Testis (tissue), 2 donors: ENCODE measurements around the gene TRIP4.

Experiments
- CTCF ChIP-seq, 3 experiments: fragments of 450-650 bp in 2 of 3; fragments of 200-600 bp in 1 of 3; sonication (generic) in 1 of 3; IDR thresholded peaks; one replicate each; pipeline ENCODE4 v1.5.1; 2016 to 2019; ENCODE audit warnings: antibody characterized with exemption in 3 of 3, mild to moderate bottlenecking in 2 of 3, moderate library complexity in 1 of 3
- POLR2A ChIP-seq: fragments of 450-650 bp; IDR thresholded peaks from one replicate; pipeline ENCODE4 v1.6.1; 2017; ENCODE audit warnings: antibody characterized with exemption, mild to moderate bottlenecking, moderate library complexity

GRCh38 chr15:64500695-64501395, 113.2 kb downstream of the TRIP4 start:
- TF ChIP-seq CTCF (IDR thresholded peaks at IDR 0.05) (no peak), POLR2A (no peak)
